Kidney (tissue), 14 donors: Measurements from ENCODE around the gene KIF21B. TPM values are rescaled to one million over a fixed set of nuclear protein-coding genes. Genes with fewer than 3 reads are reported as not detected.

Experiments used
- DNase-seq, 5 donors: peaks; one replicate each; pipeline ENCODE4 v3.0.0-alpha.2; 2013 to 2020
- FAIRE-seq: peaks from 2 replicates; lab custom pipeline; 2012; peaks lifted over from hg19 to GRCh38; lab: Jason Lieb, UNC
- H3K27ac ChIP-seq, 2 donors: one replicate each; pipeline ENCODE4 v1.7.0; 2013; ENCODE audit warnings: low read depth in 2 of 2, low read length in 2 of 2, inconsistent platforms in 1 of 2
- H3K27me3 ChIP-seq: one replicate; pipeline ENCODE4 v1.7.1; 2013; ENCODE audit warnings: low read length, inconsistent platforms; ENCODE audit not compliant: control insufficient read depth, insufficient read depth
- H3K36me3 ChIP-seq, 3 donors: one replicate each; pipeline versions ENCODE4 v1.7.0 to v1.7.1; 2013; ENCODE audit warnings: low read length in 3 of 3, control low read depth in 1 of 3, inconsistent platforms in 1 of 3; ENCODE audit not compliant: insufficient read depth in 3 of 3, control insufficient read depth in 2 of 3
- H3K4me1 ChIP-seq, 3 donors: one replicate each; pipeline versions ENCODE4 v1.7.0 to v1.7.1; 2013; ENCODE audit warnings: low read length in 3 of 3, inconsistent platforms in 1 of 3, low read depth in 1 of 3; ENCODE audit not compliant: control insufficient read depth in 2 of 3, insufficient read depth in 2 of 3
- H3K4me3 ChIP-seq, 3 donors: one replicate each; pipeline versions ENCODE4 v1.7.0 to v1.8.1; 2013; ENCODE audit warnings: low read length in 3 of 3, control low read depth in 1 of 3, inconsistent platforms in 1 of 3
- H3K9ac ChIP-seq, 3 donors: one replicate each; pipeline versions ENCODE4 v1.7.0 to v1.7.1; 2013; ENCODE audit warnings: low read length in 3 of 3, control low read depth in 1 of 3, inconsistent platforms in 1 of 3
- H3K9me3 ChIP-seq, 3 donors: one replicate each; pipeline versions ENCODE4 v1.7.0 to v1.7.1; 2013; ENCODE audit warnings: low read length in 3 of 3, control low read depth in 1 of 3, inconsistent platforms in 1 of 3; ENCODE audit not compliant: control insufficient read depth in 2 of 3, insufficient read depth in 1 of 3
- intact Hi-C: fragments of 100-400 bp; cut with DNase I; formaldehyde crosslinking; loops from one replicate; pipeline ENCODE4 v1.11.1; 2022
- polyA plus RNA-seq: library from polyadenylated mRNA; stranded (reverse); fragments of 350-450 nt; fragmentation: Illumina TruSeq; extraction: RNeasy Lipid Tissue Mini Kit (QIAGEN cat#74804); gene quantifications from one replicate; pipeline ENCODE4 v1.2.3, GENCODE V29; 2014; ENCODE audit warnings: low read depth, low replicate concordance; ENCODE audit not compliant: insufficient read depth
- total RNA-seq: library from RNA; stranded (reverse); fragmentation: NEBNext Ultra II Directional; extraction: Animal tissue kit (Norgen Biotek cat#: 25700); gene quantifications from one replicate; pipeline ENCODE4 v1.2.1, GENCODE V29; 2021
- TF ChIP-seq, protein P1 (sequence below): IDR thresholded peaks from 3 replicates; pipeline ENCODE4 v1.5.1; 2012; ENCODE audit warnings: mild to moderate bottlenecking, moderate library complexity, borderline replicate concordance; ENCODE audit not compliant: insufficient read depth; ENCODE audit errors: extremely low read depth
- donor health status: control.
- donor health status: control.
- donor health status: control.
- donor health status: control.
- donor health status: control.
- donor health status: DM: yes; HTN: yes; CAD: no.
- donor health status: Normal renal cell carcinoma (clear cell type).

The KIF21B gene
- total and polyA plus RNA-seq, 2 donors from 2014 or later = 0.19 to 5.6 TPM

GRCh38 chr1:201014816-201015200, 8.7 kb downstream of the KIF21B start:
- TF ChIP-seq, protein P1, sequence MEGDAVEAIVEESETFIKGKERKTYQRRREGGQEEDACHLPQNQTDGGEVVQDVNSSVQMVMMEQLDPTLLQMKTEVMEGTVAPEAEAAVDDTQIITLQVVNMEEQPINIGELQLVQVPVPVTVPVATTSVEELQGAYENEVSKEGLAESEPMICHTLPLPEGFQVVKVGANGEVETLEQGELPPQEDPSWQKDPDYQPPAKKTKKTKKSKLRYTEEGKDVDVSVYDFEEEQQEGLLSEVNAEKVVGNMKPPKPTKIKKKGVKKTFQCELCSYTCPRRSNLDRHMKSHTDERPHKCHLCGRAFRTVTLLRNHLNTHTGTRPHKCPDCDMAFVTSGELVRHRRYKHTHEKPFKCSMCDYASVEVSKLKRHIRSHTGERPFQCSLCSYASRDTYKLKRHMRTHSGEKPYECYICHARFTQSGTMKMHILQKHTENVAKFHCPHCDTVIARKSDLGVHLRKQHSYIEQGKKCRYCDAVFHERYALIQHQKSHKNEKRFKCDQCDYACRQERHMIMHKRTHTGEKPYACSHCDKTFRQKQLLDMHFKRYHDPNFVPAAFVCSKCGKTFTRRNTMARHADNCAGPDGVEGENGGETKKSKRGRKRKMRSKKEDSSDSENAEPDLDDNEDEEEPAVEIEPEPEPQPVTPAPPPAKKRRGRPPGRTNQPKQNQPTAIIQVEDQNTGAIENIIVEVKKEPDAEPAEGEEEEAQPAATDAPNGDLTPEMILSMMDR = no peak
- H3K4me3 ChIP-seq = no peak overlapping the region
- no peaks in the 10 kb centered on the region for H3K36me3 ChIP-seq
- no peaks in the 10 kb centered on the region for H3K9me3 ChIP-seq
- DNase-seq (no peak), FAIRE-seq (no peak)
- H3K27me3 ChIP-seq = no peaks in the 10 kb centered on the region
- no peak overlapping the region for H3K27ac ChIP-seq
- H3K4me1 ChIP-seq = peaks cover 0 to 11% (median 0%) of the 10 kb centered on the region in 3 donors
- intact Hi-C loops = no loop called here
- no peak overlapping the region for H3K9ac ChIP-seq

GRCh38 chr1:201013991-201014815, 9.3 kb downstream of the KIF21B start:
- TF ChIP-seq, protein P1 = no peak
- DNase-seq = peak in 1 of 5 donors; percentile 27
- H3K4me3 ChIP-seq = no peak overlapping the region

DNA sequence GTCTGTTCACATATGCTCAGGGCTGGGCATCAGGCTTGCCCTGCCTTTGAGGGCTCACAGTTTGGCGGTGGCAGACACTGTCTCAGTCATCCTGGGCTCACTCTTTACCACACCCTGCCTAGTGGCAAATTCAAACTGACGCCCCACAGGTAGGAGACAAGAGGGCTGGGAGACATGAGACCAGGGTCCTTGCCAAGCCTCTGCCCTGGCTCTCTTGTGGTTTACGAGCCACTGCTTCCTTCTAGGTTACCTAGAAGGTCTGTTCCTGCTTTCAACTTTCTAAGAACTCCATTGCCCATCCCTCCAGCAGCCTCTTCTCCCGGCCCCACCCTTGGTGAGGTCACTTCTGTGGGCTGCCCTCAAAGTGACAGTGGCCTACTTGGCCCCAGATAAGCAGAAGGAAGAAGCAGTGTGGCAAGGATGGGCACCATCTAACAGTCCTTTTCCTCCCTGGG, 10.5 kb downstream of the KIF21B start:
- no peak overlapping the region for H3K27ac ChIP-seq
- DNase-seq = peak in 1 of 5 donors; percentile 26
- H3K27me3 ChIP-seq = no peaks in the 10 kb centered on the region
- TF ChIP-seq, protein P1 = no peak
- no peak overlapping the region for H3K9ac ChIP-seq
- H3K36me3 ChIP-seq = no peaks in the 10 kb centered on the region
- no peaks in the 10 kb centered on the region for H3K9me3 ChIP-seq
- H3K4me1 ChIP-seq = peaks cover 0 to 11% (median 0%) of the 10 kb centered on the region in 3 donors
- intact Hi-C loops = no loop called here
- no peak for FAIRE-seq
- no peak overlapping the region for H3K4me3 ChIP-seq

More at GRCh38 chr1:201013991-201014815, 9.3 kb downstream of the KIF21B start:
- intact Hi-C loops = no loop called here
- H3K4me1 ChIP-seq = peaks cover 0 to 11% (median 0%) of the 10 kb centered on the region in 3 donors
- H3K27ac ChIP-seq = no peak overlapping the region
- H3K27me3 ChIP-seq = no peaks in the 10 kb centered on the region
- H3K9ac ChIP-seq = no peak overlapping the region
- H3K36me3 ChIP-seq = no peaks in the 10 kb centered on the region
- FAIRE-seq = no peak
- no peaks in the 10 kb centered on the region for H3K9me3 ChIP-seq
